ENCODE measurements around the gene MAST2.

The MAST2 gene

GRCh38 chr1:45803299-45803780 lies at the start of gene MAST2:
Gene MAST2 (plus strand): TSS chr1:45803612. CDS start chr1:45803896, 284 bp downstream.
- peak; percentile 95 for DNase-seq

- DNase-seq: no peak
Observed at GRCh38 chr1:45755697-45756096, 47.7 kb upstream of the MAST2 start.

GRCh38 chr1:45762291-45762690 lies 41.1 kb upstream of the MAST2 start:
- DNase-seq: no peak

DNA sequence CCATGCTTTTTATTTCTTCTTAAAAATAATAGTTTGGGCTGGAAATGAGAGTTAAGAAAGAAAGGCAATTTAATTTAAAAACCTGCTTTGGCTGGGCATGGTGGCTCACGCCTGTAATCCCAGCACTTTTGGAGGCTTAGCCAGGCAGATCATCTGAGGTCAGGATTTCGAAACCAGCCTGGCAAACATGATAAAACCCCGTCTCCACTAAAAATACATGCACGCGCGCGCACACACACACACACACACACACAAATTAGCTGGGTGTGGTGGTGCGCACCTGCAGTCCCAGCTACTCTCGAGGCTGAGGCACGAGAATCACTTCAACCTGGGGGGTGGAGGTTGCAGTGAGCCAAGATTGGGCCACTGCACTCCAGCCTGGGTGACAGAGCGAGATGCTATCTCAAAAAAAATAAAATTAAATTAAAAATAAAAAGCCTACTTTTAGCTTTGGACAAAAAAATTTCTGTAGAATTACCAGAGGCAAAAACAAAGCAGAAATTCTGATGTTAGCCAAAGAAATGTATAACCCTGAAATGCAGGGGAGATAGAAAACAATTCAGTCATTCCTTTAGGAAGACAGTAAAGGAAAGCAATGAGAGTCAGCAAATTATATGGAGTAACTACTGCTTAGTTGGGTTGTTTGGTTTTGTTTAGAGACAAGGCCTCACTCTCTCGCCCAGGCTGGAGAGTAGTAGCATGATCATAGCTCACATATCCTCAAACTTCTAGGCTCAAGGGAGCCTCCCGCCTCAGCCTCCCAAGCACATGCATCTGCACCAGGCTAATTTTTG lies 37.2 kb upstream of the MAST2 start:
- no peak for DNase-seq

DNA sequence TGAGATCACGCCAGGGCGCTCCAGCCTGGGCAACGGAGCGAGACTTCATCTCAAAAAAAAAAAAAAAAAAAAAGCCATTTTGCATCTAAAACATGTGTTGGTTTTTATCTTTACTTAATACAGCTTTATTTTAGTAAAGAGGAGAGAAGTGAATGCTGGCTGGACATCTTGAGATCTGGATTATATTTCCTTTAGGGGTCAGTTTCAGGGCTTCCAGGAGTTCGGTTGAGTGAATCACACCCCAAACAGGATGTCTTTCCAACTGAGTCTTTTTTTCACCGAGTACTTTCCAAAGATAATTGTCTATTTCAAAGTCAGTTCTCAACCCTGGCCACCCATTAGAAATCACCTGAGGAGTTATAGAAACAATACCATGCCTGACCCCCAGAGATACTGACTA lies 36.4 kb upstream of the MAST2 start:
- no peak for DNase-seq

DNA sequence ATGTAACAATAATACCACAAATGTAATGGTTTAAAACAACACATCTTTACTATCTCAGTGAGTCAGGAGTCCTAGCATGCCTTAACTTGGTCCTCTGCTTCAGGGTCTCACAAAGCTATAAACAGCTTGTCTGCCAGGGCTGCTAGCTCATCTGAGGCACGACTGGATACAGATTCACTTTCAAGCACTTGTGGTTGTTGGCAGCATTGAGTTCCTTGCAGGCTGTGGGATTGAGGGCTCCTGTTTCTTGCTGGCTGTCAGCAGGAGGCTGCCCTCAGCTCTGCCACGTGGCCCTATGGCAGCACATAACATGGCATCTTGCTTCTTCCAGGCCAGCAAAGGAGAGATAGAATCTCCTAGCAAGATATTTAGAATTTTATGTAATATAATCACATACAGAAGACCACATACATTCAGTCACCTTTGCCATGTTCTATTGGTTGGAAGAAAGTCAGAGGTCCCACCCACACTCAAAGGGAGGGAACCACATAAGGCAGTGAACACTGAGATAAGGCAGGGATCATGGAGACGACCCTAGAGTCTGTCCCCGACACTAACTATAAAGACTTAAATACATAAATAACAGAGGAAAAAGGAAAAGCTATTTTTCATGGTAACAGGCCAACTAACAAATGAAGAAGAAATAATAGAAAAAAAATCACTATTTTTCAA lies 34.0 kb upstream of the MAST2 start:
- DNase-seq: no peak

- DNase-seq: no peak
Observed at GRCh38 chr1:45772971-45773370, 30.4 kb upstream of the MAST2 start.

DNA sequence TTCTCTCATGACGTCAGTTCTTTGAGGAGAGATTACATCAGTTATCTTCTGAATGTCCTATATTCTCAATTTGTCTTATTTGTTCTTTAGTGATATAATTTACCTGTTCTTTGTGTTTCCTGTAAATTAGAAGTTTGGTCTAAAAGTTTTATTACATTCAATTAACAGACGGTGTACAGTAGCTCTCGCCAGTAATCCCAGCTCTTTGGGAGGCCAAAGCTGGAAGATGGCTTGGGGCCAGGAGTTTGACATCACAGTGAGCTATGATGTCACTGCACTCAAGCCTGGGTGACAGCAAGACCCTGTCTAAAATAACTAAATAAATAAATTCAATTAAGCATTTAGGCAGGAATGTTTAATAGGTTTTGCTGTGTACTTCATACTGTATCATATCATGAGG lies 27.6 kb upstream of the MAST2 start:
- no peak for DNase-seq

GRCh38 chr1:45785583-45785982 lies 17.8 kb upstream of the MAST2 start:
- peak; percentile 66 for DNase-seq

DNA sequence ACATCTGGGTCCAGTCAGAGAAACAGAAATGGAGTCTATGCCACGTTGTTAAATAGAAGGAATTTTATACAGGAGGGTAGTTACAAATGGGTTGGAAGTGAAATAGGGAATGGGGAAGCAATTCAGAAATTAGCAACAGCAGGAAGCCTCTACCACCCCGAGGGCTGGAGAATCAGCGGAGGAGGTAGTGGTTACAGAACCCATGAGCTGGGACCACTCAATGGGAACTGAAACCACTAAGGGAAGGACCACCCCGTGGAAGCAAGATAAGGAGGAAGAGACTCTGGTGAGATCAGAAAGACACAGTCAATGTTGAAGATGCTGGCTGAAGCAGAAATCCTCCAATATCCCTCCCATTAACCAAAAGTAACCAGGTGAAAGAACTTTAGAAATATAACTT lies 15.5 kb upstream of the MAST2 start:
- no peak for DNase-seq

DNA sequence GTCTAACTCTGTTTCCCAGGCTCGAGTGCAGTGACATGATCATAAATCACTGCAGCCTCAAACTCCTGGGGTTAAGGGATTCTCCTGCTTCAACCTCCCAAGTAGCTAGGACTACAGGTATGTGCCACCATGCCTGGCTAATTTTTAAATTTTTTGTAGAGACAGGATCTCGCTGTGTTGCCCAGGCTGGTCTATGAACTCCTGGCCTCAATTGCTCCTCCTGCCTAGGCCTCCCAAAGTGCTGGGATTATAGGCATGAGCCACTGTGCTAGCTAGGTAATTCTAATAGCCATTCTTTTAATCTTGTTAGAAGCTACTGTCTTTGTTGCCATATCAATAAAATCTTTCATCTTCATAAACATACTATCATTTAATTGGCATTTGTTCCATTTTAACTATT lies 13.8 kb upstream of the MAST2 start:
- no peak for DNase-seq

GRCh38 chr1:45792744-45793143 lies 10.7 kb upstream of the MAST2 start:
- DNase-seq: no peak

DNA sequence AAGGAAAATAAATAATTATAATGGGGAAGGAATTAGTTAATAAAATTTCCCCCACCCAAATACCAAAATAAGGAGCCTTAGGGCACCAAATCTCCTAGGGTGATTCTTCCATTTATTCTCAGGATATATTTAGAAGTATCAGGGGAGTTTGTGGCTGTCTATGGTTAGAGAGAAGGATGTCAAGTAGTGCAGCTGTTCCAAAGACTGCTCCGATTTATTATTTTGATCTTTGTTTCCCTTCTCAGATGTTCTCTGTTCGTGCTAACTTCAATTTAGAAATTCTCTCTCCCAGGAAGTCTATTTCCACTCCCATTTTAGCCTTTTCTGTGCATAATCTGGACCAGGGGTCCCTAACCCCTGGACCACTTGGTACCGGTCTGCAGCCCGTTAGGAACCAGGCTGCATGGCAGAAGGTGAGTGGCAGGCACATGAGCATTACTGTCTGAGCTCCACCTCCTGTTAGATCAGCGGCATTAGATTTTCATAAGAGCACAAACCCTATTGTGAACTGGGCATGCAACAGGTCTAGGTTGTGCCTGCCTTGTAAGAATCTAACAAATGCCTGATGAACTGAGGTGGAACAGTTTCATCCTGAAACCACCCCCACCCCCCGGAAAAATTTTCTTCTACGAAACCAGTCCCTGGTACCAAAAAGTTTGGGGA lies 9.3 kb upstream of the MAST2 start:
- no peak for DNase-seq

DNA sequence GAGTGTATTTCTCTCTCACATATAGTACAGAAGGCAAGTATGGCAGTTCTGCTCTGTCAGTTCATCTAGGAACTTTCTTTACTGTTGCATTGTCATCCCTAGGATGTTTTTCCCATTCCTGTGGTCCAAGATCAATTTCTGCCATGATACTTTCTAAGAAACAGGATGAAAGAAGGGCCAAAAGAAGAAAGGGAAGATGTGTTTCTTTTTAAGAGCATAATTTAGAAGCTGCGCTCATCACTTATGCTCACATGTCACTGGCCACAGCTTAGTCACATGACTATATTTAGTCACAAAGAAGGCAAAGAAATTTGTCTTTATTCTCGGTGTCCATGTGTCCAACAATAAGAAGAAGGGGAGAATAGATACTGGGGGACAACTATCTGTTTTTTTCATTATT lies 7.0 kb upstream of the MAST2 start:
- DNase-seq: no peak

GRCh38 chr1:45796946-45797345 lies 6.5 kb upstream of the MAST2 start:
- no peak for DNase-seq

DNA sequence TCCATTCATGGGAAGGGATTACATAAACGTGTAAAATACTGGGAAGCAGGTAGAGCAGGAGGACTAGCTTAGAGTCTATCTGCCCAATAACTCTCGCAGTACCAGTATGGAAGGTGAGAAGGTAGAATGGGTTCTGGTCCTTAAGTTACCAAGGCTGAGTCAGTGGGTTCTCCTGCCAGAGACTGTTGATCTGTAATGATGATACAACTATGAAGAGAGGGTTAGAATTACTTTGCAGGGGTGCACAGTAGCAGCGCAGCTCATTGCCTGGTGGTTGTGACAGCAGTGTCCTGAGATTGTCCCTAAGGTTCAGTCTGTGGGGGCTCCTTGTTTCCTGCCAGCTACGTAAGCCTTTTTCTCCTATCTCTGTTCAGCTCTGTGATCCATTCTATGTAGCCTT lies 2.5 kb upstream of the MAST2 start:
- no peak for DNase-seq

- no peak for DNase-seq
Observed at GRCh38 chr1:45802343-45803298, 791 bp upstream of the MAST2 start.

- DNase-seq: peak; percentile 68
Observed at GRCh38 chr1:45803781-45804668, 613 bp downstream of the MAST2 start.

DNA sequence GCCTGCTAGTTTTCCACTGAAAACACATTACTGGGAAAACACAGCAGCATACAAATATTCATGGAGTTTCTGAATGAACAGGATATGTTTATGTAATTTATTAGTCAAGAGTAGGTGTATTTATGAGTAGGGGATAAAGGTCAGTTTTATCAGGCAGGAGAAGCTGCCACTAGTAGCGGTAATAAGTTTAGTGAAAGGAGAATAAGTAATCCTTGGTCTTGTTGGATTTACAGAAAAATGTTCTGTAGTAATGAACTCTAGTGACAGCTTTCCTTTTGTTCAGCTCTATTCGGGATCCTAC lies 1.2 kb downstream of the MAST2 start:
- no peak for DNase-seq

DNA sequence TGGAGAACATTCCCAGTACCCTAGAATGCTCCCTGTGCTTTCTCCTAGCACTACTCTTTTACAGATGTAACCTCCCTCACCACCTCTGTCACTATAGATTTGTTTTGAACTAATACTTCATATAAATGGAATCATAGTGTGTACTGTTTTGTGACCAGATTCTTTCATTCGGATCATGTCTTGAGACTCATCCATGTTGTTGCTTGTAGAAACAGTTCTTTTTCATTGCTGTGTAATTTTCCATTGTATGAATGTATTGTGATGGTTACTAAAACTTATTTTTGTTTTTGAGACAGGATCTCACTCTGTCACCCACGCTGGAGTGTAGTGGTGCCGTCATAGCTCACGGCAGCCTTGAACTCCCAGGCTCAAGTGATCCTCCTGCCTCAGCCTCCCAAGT lies 2.7 kb downstream of the MAST2 start:
- DNase-seq: no peak

GRCh38 chr1:45809761-45810160 lies 6.3 kb downstream of the MAST2 start:
- DNase-seq: no peak

DNA sequence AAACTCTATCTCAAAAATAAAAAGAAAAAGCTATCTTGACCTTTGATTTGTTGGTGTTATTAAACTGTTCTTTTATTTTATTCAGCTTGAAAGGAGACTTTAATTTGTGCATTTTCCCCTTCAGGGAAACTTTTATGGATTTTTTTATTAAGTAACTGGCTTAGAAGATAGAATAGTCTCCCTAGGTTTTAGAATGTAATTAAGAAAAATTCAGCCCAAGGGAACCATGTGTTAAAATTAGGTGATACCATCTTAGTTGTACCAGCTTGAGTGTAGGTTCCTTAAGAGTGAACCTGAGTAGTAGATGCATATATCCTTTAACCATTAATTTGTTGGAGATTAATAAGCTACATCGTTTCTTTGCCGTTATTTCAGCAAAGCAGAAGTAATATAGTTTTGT lies 11.4 kb downstream of the MAST2 start:
- DNase-seq: no peak
